GM18502 (cell line): ENCODE results near the gene VAV3.

Source experiments
- ATAC-seq: cut with Tn5 transposase; IDR thresholded peaks from one replicate; pipeline ENCODE4 v1.9.1; 2021; ENCODE audit warnings: mild to moderate bottlenecking; ENCODE audit not compliant: unreplicated experiment, poor library complexity

VAV3 gene

GRCh38 chr1:107804134-107804533 is 160.8 kb downstream of the VAV3 start:
- no peak for ATAC-seq

GRCh38 chr1:107803579-107803978 is 161.4 kb downstream of the VAV3 start:
- ATAC-seq = no peak

GRCh38 chr1:107802654-107803053 is 162.3 kb downstream of the VAV3 start:
- ATAC-seq = no peak

- no peak for ATAC-seq
Measured at GRCh38 chr1:107795994-107796393, 169.0 kb downstream of the VAV3 start.

- no peak for ATAC-seq
Measured at GRCh38 chr1:107795441-107795840, 169.5 kb downstream of the VAV3 start.

GRCh38 chr1:107794571-107794970 is 170.4 kb downstream of the VAV3 start:
- ATAC-seq = no peak

- ATAC-seq = no peak
Measured at GRCh38 chr1:107793896-107794453, 171.0 kb downstream of the VAV3 start.

- ATAC-seq = no peak
Measured at GRCh38 chr1:107791348-107791747, 173.6 kb downstream of the VAV3 start.

- no peak for ATAC-seq
Measured at GRCh38 chr1:107789817-107790524, 175.0 kb downstream of the VAV3 start.

- ATAC-seq = no peak
Measured at GRCh38 chr1:107788206-107789202, 176.5 kb downstream of the VAV3 start.

- no peak for ATAC-seq
Measured at GRCh38 chr1:107787299-107787698, 177.7 kb downstream of the VAV3 start.

- ATAC-seq = no peak
Measured at GRCh38 chr1:107786203-107786845, 178.7 kb downstream of the VAV3 start.

GRCh38 chr1:107785496-107786202 is 179.3 kb downstream of the VAV3 start:
- ATAC-seq = no peak

- no peak for ATAC-seq
Measured at GRCh38 chr1:107782217-107782845, 182.6 kb downstream of the VAV3 start.

- no peak for ATAC-seq
Measured at GRCh38 chr1:107781245-107781644, 183.7 kb downstream of the VAV3 start.

- peak; percentile 31 for ATAC-seq
Measured at GRCh38 chr1:107777664-107778047, 187.3 kb downstream of the VAV3 start.

GRCh38 chr1:107776900-107777663 is 187.9 kb downstream of the VAV3 start:
- ATAC-seq = peak; percentile 98

GRCh38 chr1:107771377-107771776 is 193.6 kb downstream of the VAV3 start:
- no peak for ATAC-seq

- no peak for ATAC-seq
Measured at GRCh38 chr1:107767156-107767582, 197.8 kb downstream of the VAV3 start.
